ENCODE measurements around the gene TSPAN5.

DNA sequence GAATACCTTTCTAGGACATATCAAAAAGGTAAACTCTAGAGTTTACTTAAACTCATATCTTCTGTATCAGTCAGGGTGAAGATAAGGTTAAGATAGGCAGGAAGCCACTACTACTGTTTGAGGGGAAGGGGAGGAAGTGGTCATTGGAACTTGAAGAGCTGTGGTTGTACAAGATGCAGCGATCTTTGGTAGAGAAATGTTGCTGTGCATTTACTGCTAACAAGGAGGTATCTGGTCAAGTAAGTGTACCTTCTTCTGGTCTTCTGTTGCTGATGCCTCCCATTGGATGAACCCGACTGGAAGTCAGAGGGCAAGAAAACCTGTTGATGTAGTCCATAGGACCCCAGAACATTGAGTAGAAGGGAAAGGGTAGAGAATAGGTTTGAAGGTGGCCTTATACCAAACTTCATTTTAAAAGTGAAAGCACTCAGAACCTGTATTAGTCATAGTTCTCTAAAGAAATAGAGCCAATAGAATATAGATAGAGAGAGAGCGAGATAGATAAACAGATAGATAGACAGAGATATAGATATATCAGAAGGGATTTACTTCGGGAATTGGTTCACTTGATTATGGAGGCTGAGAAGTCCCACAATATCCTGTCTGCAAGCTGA, 47.9 kb upstream of the TSPAN5 start:
- no peak for TF ChIP-seq EZH2phosphoT487 (conservative IDR thresholded peaks at IDR 0.05; ENCODE audit: low read length)
- TF ChIP-seq, protein P1, sequence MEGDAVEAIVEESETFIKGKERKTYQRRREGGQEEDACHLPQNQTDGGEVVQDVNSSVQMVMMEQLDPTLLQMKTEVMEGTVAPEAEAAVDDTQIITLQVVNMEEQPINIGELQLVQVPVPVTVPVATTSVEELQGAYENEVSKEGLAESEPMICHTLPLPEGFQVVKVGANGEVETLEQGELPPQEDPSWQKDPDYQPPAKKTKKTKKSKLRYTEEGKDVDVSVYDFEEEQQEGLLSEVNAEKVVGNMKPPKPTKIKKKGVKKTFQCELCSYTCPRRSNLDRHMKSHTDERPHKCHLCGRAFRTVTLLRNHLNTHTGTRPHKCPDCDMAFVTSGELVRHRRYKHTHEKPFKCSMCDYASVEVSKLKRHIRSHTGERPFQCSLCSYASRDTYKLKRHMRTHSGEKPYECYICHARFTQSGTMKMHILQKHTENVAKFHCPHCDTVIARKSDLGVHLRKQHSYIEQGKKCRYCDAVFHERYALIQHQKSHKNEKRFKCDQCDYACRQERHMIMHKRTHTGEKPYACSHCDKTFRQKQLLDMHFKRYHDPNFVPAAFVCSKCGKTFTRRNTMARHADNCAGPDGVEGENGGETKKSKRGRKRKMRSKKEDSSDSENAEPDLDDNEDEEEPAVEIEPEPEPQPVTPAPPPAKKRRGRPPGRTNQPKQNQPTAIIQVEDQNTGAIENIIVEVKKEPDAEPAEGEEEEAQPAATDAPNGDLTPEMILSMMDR (IDR thresholded peaks at IDR 0.05; ENCODE audit: insufficient read depth, low read length, poor library complexity, severe bottlenecking) = no peak

All from SU-DHL-6 (cell line).